DND-41 (cell line): Measurements from ENCODE around the gene LIN7B.

Source experiments
- EZH2 ChIP-seq: IDR thresholded peaks from 3 replicates; pipeline ENCODE4 v1.6.1; 2012; ENCODE audit warnings: borderline replicate concordance, low read depth, mild to moderate bottlenecking, moderate library complexity, low read length, inconsistent platforms; ENCODE audit not compliant: severe bottlenecking
- TF ChIP-seq, protein P1 (sequence below): IDR thresholded peaks from 2 replicates; pipeline ENCODE4 v1.5.1; 2012; ENCODE audit warnings: borderline replicate concordance, low read length, moderate library complexity, mild to moderate bottlenecking; ENCODE audit not compliant: poor library complexity, severe bottlenecking; ENCODE audit errors: extremely low read depth

- TF ChIP-seq, protein P1, sequence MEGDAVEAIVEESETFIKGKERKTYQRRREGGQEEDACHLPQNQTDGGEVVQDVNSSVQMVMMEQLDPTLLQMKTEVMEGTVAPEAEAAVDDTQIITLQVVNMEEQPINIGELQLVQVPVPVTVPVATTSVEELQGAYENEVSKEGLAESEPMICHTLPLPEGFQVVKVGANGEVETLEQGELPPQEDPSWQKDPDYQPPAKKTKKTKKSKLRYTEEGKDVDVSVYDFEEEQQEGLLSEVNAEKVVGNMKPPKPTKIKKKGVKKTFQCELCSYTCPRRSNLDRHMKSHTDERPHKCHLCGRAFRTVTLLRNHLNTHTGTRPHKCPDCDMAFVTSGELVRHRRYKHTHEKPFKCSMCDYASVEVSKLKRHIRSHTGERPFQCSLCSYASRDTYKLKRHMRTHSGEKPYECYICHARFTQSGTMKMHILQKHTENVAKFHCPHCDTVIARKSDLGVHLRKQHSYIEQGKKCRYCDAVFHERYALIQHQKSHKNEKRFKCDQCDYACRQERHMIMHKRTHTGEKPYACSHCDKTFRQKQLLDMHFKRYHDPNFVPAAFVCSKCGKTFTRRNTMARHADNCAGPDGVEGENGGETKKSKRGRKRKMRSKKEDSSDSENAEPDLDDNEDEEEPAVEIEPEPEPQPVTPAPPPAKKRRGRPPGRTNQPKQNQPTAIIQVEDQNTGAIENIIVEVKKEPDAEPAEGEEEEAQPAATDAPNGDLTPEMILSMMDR: no peak
- no peak for TF ChIP-seq EZH2
Observed at GRCh38 chr19:49091391-49092038, 22.7 kb upstream of the LIN7B start.
